ENCODE results near the gene GRK5. TPM values are rescaled to one million over a fixed set of nuclear protein-coding genes. Genes with fewer than 3 reads are reported as not detected.

GRK5 gene
- total RNA-seq, 1 experiment from 2014 or later, result 1.2 TPM

GRCh38 chr10:119346095-119346832, 138.9 kb downstream of the GRK5 start:
- no peak for TF ChIP-seq CTCF (conservative IDR thresholded peaks at IDR 0.05)
- WGBS (ENCODE audit: extremely low coverage, insufficient read length, low lambda C conversion rate), result no CpG with 5 or more reads among the region's 16 CpGs
- no peak overlapping the region for H3K56ac ChIP-seq (ENCODE audit: insufficient read length, low read depth, low read length)
- H3K4ac ChIP-seq (ENCODE audit: low read depth, low read length), result no peak overlapping the region
- H3T11ph ChIP-seq (ENCODE audit: low read length), result no peak overlapping the region
- H2AK5ac ChIP-seq (ENCODE audit: insufficient read length, low read length), result no peak overlapping the region
- Mint-ChIP-seq H3K27ac (peak overlapping the region in 1 of 3 experiments; percentile 7; a peak in 1 of 7 replicates), H3K27me3 (ENCODE audit: low read depth) (no peaks in the 10 kb centered on the region; the same call in 1 of the 2 replicates), H3K36me3 (ENCODE audit: insufficient read depth in 1 of 3, low read depth in 3 of 3) (no peaks in the 10 kb centered on the region), H3K4me3 (no peak overlapping the region), H3K4me1 (peaks cover 4 to 12% of the 10 kb centered on the region in 2 experiments; a peak in 3 of 4 replicates), H3K9me3 (peaks cover 0 to under 1% of the 10 kb centered on the region in 2 experiments; a peak in 1 of 5 replicates)
- H3K14ac ChIP-seq (ENCODE audit: insufficient read depth, low read length), result no peak overlapping the region; the same call in 1 of the 2 replicates
- H4K91ac ChIP-seq (ENCODE audit: insufficient read length, low read depth, low read length), result no peak overlapping the region
- H2BK20ac ChIP-seq (ENCODE audit: low read depth, low read length, poor library complexity, severe bottlenecking), result no peak overlapping the region
- no peak overlapping the region for H3K27ac ChIP-seq (ENCODE audit: insufficient read length, low read depth, low read length)
- H3K79me2 ChIP-seq (ENCODE audit: insufficient read depth, low read length), result no peaks in the 10 kb centered on the region
- no peak for DNase-seq
- H3K9ac ChIP-seq (ENCODE audit: extremely low read depth, insufficient read length, low read length), result no peak overlapping the region
- H2BK120ac ChIP-seq (ENCODE audit: low read depth, low read length, poor library complexity, severe bottlenecking), result no peak overlapping the region
- H3K4me1 ChIP-seq (ENCODE audit: insufficient read depth, low read length), result no peaks in the 10 kb centered on the region
- no peaks in the 10 kb centered on the region for H3K9me3 ChIP-seq (ENCODE audit: control insufficient read depth, low read depth, low read length)
- no peak overlapping the region for H2AFZ ChIP-seq (ENCODE audit: low read length)
- no peak overlapping the region for H2BK5ac ChIP-seq (ENCODE audit: insufficient read length, low read length)
- H3K79me1 ChIP-seq (ENCODE audit: insufficient read depth, low read depth, low read length, poor library complexity, severe bottlenecking), result no peaks in the 10 kb centered on the region
- no peak overlapping the region for H3K4me2 ChIP-seq (ENCODE audit: insufficient read depth, insufficient read length, low read length)
- no peaks in the 10 kb centered on the region for H3K27me3 ChIP-seq (ENCODE audit: insufficient read depth, low read length)
- no peak overlapping the region for H4K5ac ChIP-seq (ENCODE audit: insufficient read length, low read depth, low read length)
- no peaks in the 10 kb centered on the region for H3K23me2 ChIP-seq (ENCODE audit: insufficient read length, low read depth, low read length, poor library complexity, severe bottlenecking)
- no peak overlapping the region for H3K23ac ChIP-seq (ENCODE audit: insufficient read length, low read depth, low read length)
- no peak overlapping the region for H3K18ac ChIP-seq (ENCODE audit: insufficient read length, low read depth, low read length)
- H2BK15ac ChIP-seq (ENCODE audit: low read depth, low read length), result no peak overlapping the region
- H4K8ac ChIP-seq (replicated peaks; ENCODE audit: insufficient read length, low read depth, low read length), result no peak overlapping the region
- H4K20me1 ChIP-seq (ENCODE audit: control insufficient read depth, insufficient read depth, insufficient read length), result no peaks in the 10 kb centered on the region
- H2BK12ac ChIP-seq (ENCODE audit: insufficient read length, low read depth, low read length), result no peak overlapping the region

Measured in H9 (cell line).